Ishikawa (cell line): ENCODE results near the gene TRIO.

Experiments
- CEBPB ChIP-seq: IDR thresholded peaks from 2 replicates; pipeline ENCODE4 v1.6.1; 2012
- CREB1 ChIP-seq: IDR thresholded peaks from 2 replicates; pipeline ENCODE4 v1.6.1; 2012; ENCODE audit warnings: low read depth
- EGR1 ChIP-seq: IDR thresholded peaks from 2 replicates; pipeline ENCODE4 v1.6.1; 2012
- EP300 ChIP-seq: IDR thresholded peaks from 2 replicates; pipeline ENCODE4 v1.6.1; 2012; ENCODE audit warnings: borderline replicate concordance
- FOXM1 ChIP-seq: IDR thresholded peaks from 2 replicates; pipeline ENCODE4 v1.6.1; 2012; ENCODE audit warnings: low read depth, borderline replicate concordance
- NFIC ChIP-seq: IDR thresholded peaks from 2 replicates; pipeline ENCODE4 v1.6.1; 2012
- RAD21 ChIP-seq: IDR thresholded peaks from 2 replicates; pipeline ENCODE4 v1.6.1; 2012; ENCODE audit warnings: low read depth
- TAF1 ChIP-seq: IDR thresholded peaks from 2 replicates; pipeline ENCODE4 v1.6.1; 2012; ENCODE audit warnings: low read depth, mild to moderate bottlenecking
- TCF12 ChIP-seq: IDR thresholded peaks from 2 replicates; pipeline ENCODE4 v1.6.1; 2012; ENCODE audit warnings: low read depth
- TEAD4 ChIP-seq: IDR thresholded peaks from 2 replicates; pipeline ENCODE4 v1.6.1; 2012
- YY1 ChIP-seq: IDR thresholded peaks from 2 replicates; pipeline ENCODE4 v1.6.1; 2012; ENCODE audit warnings: low read depth
- ZBTB7A ChIP-seq: IDR thresholded peaks from 2 replicates; pipeline ENCODE4 v1.6.1; 2012; ENCODE audit warnings: low read depth
- TF ChIP-seq, protein P1 (sequence below): IDR thresholded peaks from 2 replicates; pipeline ENCODE4 v1.6.1; 2012
- TF ChIP-seq, protein P2 (sequence below): IDR thresholded peaks from 2 replicates; pipeline ENCODE4 v1.6.1; 2012; ENCODE audit warnings: low read depth, mild to moderate bottlenecking
- TF ChIP-seq, protein P3 (sequence below): IDR thresholded peaks from 2 replicates; pipeline ENCODE4 v1.6.1; 2012

TRIO gene

DNA sequence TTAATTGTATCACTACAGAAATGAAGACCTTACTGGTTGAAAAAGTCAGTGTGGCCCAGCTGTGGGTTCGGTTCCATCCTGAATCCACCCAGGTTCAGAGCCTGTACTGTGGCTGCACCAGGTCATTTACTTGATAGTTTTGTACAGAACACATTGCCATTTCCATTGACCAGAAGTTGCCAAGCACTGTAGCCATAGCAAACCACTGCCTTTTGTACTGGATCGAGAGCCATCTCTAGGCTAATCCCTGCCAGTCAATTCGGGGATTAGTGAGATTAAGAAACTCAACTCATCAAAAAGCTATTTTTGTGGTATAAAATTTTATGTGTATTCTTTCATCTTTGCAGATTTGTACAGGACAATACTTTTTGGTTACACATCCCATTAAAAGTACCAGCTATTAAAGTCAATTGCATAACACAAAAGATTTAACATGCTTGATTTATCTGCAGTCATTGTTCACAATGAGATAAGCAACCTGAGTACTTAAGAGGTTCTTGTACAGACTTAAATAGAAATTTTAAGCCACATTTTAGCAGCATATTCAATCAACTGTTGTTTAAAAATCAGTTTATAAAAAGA lies 329.9 kb downstream of the TRIO start:
- no peak for TF ChIP-seq CREB1

DNA sequence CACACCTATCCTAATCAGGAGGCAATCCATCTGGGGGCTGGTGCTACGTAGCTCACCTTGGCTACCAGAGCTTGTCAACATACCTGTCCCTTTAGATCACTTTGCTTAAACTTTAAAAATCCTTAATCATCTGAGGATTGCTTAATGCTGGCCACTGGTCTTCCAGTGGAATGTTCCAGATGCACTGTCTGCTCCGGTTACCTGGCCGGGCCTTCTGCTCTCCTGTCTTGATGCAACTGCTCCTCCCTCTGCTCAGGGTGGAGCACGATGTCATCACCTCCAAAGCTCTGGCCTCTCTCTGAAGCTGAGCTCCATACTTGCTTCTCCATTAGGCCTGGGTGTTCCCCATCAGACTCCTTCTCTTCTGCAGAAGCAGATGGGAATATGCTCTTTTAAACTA lies 331.9 kb downstream of the TRIO start:
- TF ChIP-seq FOXM1 (no peak), CEBPB (no peak), TEAD4 (no peak), NFIC (no peak), RAD21 (no peak)
- TF ChIP-seq, protein P1, sequence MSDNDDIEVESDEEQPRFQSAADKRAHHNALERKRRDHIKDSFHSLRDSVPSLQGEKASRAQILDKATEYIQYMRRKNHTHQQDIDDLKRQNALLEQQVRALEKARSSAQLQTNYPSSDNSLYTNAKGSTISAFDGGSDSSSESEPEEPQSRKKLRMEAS: no peak

DNA sequence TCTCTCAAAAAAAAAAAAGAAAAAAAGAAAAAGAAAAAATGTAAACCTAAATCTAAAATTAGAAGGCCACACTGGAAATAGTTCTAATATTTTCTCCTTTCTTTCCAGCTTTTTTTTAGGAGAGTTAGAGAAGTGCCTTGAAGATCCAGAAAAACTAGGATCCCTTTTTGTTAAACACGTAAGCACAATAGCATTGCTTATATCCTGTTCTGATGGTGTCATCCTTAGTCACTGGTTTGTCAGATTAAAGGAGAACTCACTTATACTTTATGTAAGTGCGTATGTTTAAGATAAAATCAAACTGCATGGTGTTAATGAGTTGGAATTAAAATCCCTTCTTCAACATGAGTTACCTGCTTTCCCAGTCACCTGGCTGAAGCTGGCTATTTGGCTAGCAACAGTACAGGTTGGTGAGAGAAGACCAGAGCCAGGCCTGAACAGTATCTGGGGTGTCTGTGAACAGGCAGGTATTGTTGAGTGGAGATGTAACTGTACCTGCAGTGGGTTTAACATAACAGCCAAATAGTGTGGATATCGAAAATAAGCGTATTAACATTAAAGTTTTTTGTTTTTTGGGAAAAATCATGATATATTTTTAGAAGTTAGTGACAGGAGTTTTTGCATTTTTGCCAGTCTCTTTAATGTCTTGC lies 333.8 kb downstream of the TRIO start:
- TF ChIP-seq, protein P1: no peak
- TF ChIP-seq EP300: no peak
- TF ChIP-seq CREB1: no peak
- TF ChIP-seq TAF1: no peak
- TF ChIP-seq NFIC: no peak
- TF ChIP-seq, protein P2, sequence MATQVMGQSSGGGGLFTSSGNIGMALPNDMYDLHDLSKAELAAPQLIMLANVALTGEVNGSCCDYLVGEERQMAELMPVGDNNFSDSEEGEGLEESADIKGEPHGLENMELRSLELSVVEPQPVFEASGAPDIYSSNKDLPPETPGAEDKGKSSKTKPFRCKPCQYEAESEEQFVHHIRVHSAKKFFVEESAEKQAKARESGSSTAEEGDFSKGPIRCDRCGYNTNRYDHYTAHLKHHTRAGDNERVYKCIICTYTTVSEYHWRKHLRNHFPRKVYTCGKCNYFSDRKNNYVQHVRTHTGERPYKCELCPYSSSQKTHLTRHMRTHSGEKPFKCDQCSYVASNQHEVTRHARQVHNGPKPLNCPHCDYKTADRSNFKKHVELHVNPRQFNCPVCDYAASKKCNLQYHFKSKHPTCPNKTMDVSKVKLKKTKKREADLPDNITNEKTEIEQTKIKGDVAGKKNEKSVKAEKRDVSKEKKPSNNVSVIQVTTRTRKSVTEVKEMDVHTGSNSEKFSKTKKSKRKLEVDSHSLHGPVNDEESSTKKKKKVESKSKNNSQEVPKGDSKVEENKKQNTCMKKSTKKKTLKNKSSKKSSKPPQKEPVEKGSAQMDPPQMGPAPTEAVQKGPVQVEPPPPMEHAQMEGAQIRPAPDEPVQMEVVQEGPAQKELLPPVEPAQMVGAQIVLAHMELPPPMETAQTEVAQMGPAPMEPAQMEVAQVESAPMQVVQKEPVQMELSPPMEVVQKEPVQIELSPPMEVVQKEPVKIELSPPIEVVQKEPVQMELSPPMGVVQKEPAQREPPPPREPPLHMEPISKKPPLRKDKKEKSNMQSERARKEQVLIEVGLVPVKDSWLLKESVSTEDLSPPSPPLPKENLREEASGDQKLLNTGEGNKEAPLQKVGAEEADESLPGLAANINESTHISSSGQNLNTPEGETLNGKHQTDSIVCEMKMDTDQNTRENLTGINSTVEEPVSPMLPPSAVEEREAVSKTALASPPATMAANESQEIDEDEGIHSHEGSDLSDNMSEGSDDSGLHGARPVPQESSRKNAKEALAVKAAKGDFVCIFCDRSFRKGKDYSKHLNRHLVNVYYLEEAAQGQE: no peak
- TF ChIP-seq RAD21: no peak
- no peak for TF ChIP-seq CEBPB
- TF ChIP-seq ZBTB7A: no peak
- TF ChIP-seq EGR1: no peak
- no peak for TF ChIP-seq TCF12
- no peak for TF ChIP-seq TEAD4

DNA sequence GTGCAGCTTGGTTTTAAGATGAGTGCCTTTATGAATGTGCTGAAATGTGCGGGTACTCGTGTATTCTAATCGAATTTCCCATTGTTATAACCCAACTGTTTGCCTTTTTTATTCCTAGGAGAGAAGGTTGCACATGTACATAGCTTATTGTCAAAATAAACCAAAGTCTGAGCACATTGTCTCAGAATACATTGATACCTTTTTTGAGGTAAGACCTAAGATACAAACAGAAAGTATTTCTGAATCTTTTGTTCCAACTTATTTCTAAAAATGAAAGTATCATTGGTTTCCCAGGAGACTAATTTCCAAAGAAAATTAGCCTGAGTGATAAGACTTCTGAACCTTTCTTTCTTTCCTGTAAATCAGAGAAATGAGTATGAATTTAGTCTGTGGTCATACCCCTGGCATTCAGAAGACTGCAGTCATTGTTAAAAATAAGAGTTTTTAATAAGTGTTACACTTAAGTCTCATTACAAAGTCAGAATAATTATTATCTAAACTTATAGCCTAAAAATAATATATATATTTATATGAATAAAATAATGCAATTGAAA lies 336.1 kb downstream of the TRIO start:
- TF ChIP-seq EGR1: no peak
- TF ChIP-seq YY1: no peak
- no peak for TF ChIP-seq RAD21

DNA sequence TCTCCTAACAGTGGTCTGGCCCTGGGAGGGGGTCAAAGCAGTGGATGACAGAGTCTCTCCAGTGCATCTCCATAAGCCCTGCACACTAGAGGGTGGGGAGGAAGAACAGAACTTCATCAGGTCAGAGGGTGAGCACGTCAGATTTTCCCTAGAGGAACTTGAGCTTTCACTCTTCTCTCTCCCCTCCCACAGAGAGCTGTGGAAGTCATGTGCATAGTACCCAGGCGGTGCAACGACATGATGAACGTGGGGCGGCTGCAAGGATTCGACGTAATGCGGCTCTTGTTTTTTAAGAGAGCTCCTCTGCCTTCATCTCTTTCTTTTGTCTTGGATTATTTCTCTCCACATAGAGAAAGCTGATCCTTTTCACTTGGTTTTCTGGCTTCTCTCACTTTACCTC lies 338.2 kb downstream of the TRIO start:
- TF ChIP-seq RAD21 (no peak), CREB1 (no peak), CEBPB (no peak), TEAD4 (no peak), NFIC (no peak), EP300 (no peak), ZBTB7A (no peak), TAF1 (no peak), EGR1 (no peak), TCF12 (no peak), FOXM1 (no peak)
- TF ChIP-seq, protein P2: no peak
- TF ChIP-seq, protein P3, sequence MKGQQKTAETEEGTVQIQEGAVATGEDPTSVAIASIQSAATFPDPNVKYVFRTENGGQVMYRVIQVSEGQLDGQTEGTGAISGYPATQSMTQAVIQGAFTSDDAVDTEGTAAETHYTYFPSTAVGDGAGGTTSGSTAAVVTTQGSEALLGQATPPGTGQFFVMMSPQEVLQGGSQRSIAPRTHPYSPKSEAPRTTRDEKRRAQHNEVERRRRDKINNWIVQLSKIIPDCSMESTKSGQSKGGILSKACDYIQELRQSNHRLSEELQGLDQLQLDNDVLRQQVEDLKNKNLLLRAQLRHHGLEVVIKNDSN: no peak

DNA sequence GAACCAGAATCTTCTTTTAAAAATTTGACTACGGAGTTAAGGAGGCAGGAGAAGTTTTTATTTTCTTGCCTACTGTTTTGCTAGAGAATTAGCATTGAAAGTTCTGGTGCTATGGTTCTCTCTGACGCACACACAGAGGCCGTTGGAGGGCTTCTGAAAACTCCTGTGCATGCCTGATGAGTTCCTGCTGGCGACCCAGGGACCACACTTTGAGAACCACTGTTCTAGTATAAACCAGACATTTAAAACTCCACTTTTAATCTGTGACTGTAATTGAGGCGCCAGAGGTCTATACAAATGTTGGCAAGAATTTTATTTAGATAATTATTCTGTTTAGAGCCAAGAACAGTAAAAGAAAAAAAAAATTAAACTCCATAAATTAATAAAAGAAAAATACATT lies 338.9 kb downstream of the TRIO start:
- TF ChIP-seq YY1 (no peak), RAD21 (no peak), FOXM1 (no peak), EGR1 (no peak), TAF1 (no peak), EP300 (no peak), CEBPB (no peak), TEAD4 (no peak), NFIC (no peak), ZBTB7A (no peak), TCF12 (no peak)
- TF ChIP-seq, protein P3: no peak
- TF ChIP-seq, protein P2: no peak
